Measurements from ENCODE around the gene MAD1L1.

MAD1L1 gene

DNA sequence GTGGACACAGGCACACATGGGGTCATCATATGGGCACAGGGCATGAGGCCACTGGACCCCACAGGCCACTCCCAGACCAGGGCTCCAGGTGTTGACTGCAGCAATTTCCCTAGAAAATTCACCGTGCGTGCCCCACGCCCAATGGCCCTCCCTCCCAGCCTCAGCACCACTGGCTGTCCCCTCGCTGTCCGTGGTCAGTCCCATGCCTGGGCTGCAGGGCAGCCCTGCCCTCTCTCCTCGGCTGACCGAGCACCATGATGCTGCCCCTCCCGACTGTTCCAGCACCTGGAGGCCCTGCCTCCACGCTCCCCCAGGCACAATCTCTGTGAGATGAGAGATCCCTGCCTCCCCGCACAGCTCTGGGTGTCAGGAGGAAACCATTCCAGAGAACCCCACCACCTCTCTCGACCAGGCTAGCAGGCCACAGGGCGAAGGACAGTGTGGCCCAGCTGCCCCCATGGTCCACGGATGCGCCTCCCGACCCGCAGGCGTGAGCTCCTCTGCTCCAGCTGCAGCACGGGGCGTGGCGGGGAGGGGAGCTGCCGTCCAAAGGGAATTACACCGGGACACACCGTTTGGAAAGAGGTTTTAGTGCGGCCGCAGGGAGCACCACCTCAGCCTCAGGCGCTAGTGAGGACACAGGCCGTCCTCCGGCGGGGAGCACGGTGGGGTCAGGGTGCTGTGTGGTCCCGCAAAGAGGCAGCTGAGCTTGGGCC, 21.8 kb upstream of the MAD1L1 start:
- in situ Hi-C loops (cut with MboI; ENCODE audit: low sequenced_read_pairs), result no loop called here
- Histone ChIP-seq H3K36me3 (replicated peaks) (no peaks in the 10 kb centered on the region; the same call in none of the 2 replicates), H3K4me1 (no peaks in the 10 kb centered on the region)

DNA sequence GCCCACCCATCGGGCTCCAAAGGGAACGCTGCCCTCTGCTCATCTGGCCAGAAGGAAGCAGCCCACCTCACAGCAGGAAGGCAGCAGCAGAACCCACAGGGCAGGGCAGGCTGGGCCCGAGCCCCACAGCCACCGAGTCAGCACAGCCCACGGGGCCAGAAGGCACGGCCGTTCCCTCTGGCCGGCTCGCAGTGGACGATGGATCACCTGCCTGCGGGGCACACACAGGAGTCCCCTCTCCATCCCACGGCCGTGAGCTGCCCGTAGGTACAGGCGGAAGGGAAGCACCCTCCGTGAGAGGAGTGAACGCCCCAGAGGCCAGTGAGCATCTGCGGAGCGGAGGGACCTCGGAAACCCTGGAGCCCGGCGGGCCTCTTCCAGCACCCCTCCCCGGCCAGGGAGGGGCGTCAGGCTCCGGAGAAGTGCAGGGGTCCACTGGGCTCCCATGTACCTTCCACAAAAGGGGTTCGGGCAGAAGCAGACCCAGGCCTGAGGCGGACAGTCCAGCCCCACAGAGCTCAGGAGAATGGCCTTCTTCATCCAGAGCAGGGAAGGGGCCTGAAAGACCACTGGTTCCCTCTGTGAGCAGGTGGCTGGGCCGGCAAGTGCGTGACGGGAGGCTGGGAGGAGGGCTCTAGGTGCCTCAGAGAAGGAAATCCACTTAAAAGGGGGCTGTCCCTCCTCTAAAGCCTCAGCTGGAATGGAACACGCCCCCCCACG, 20.9 kb upstream of the MAD1L1 start:
- no peaks in the 10 kb centered on the region for H3K9me3 ChIP-seq
- no peak for DNase-seq (ENCODE audit: low spot score in 2 of 2)
- no peaks in the 10 kb centered on the region; the same call in none of the 2 replicates for H3K36me3 ChIP-seq (replicated peaks)
- H3K27me3 ChIP-seq (ENCODE audit: low read depth), result no peaks in the 10 kb centered on the region
- H3K4me3 ChIP-seq, result no peak overlapping the region
- in situ Hi-C loops (cut with MboI; ENCODE audit: low sequenced_read_pairs), result no loop called here
- H3K4me1 ChIP-seq, result no peaks in the 10 kb centered on the region

More for the DNA sequence above, 21.8 kb upstream of the MAD1L1 start:
- H3K27me3 ChIP-seq (ENCODE audit: low read depth), result no peaks in the 10 kb centered on the region
- no peak for DNase-seq (ENCODE audit: low spot score in 2 of 2)
- H3K9me3 ChIP-seq, result no peaks in the 10 kb centered on the region
- H3K4me3 ChIP-seq, result no peak overlapping the region

DNA sequence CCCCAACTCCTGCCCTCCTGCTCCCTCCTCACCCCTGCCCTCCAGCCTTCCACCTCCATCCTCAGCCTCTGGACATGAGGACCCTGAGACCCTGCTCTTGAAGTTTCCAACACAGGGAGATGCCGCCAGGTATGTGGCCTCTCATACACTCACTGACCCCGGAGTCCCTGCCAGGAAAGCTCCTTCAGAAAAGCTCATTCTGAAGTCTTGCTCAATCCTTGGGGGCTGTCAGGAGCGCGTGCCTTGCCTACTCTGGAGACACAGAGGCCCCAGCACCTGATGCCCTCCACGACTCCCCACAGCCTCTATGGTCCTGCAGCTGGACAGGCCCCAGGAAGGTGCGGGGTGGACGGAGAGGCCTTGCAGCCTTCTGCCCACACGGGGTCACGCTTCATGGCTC, 20.3 kb upstream of the MAD1L1 start:
- no peak overlapping the region for H3K4me3 ChIP-seq
- DNase-seq (ENCODE audit: low spot score in 2 of 2), result no peak
- in situ Hi-C loops (cut with MboI; ENCODE audit: low sequenced_read_pairs), result no loop called here
- no peaks in the 10 kb centered on the region; the same call in none of the 2 replicates for H3K36me3 ChIP-seq (replicated peaks)
- H3K9me3 ChIP-seq, result no peaks in the 10 kb centered on the region
- no peaks in the 10 kb centered on the region for H3K4me1 ChIP-seq
- no peaks in the 10 kb centered on the region for H3K27me3 ChIP-seq (ENCODE audit: low read depth)

DNA sequence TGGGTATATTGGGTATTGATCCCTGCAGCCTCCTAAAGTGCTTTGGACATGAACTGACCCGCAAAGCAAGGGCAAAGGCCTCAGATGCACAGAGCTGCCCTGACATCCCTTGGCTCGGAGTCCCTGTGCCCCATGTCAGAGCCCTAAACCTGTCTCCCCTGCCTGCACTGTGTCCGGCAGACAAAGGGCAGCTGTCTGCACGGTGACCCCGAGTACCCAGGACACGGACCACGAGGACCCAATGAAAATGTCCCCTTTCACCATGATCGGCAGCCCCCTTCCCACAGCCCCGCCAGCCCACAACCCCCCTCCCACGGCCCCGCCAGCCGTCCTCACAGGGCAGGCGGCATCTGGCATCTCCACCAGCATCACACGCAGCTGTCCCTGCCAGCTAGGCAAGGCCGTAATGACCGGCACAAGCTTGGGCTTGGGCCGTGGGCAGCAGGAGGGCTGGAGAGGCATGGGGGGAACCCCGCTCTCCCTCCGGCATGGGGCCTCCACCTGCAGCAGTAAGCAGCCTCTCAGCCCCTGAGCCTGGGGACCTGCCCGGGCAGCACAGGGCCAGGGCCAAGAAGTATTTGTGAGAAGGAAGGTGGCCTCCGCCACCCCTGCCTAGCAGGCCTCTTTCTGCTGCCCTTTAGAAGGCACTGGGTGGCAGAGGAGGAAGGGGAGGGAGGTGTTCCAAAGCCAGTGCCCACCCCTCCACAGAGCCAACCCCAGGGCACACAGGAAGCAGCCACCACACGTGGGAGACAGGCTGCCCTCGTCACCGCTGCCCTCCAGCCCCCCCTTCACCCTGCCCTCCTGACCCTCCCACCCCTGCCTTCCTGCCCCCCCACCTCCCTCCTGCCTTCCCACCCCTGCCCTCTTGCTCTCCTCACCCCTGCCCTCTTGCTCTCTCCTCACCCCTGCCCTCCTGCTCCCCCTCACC, 19.4 kb upstream of the MAD1L1 start:
- in situ Hi-C loops (cut with MboI; ENCODE audit: low sequenced_read_pairs), result no loop called here
- H3K9me3 ChIP-seq, result no peaks in the 10 kb centered on the region
- no peaks in the 10 kb centered on the region for H3K27me3 ChIP-seq (ENCODE audit: low read depth)
- H3K36me3 ChIP-seq (replicated peaks), result no peaks in the 10 kb centered on the region; the same call in none of the 2 replicates
- H3K4me1 ChIP-seq, result no peaks in the 10 kb centered on the region
- DNase-seq (ENCODE audit: low spot score in 2 of 2), result no peak
- no peak overlapping the region for H3K4me3 ChIP-seq

DNA sequence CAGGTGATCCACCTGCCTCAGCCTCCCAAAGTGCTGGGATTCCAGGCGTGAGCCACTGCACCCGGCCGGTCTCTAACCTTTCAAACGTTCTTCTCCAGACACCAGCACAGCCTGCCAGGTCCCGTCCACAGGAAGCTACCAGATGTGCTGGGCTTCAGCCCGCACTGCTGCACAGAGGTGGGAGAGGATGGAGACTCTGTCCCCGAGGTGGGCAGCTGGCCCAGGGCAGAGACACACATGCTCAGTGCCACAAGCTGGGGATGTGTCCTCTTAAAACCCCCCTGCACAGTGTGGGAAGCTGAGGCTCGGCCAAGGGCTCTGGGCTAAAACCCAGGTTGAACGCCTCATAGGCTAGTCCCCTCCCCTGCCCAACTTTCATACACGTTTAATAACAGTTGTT, 18.6 kb upstream of the MAD1L1 start:
- no peak for DNase-seq (ENCODE audit: low spot score in 2 of 2)
- Histone ChIP-seq H3K27me3 (ENCODE audit: low read depth) (no peaks in the 10 kb centered on the region), H3K4me3 (no peak overlapping the region), H3K4me1 (no peaks in the 10 kb centered on the region), H3K36me3 (replicated peaks) (no peaks in the 10 kb centered on the region; the same call in none of the 2 replicates), H3K9me3 (no peaks in the 10 kb centered on the region)
- in situ Hi-C loops (cut with MboI; ENCODE audit: low sequenced_read_pairs), result no loop called here

DNA sequence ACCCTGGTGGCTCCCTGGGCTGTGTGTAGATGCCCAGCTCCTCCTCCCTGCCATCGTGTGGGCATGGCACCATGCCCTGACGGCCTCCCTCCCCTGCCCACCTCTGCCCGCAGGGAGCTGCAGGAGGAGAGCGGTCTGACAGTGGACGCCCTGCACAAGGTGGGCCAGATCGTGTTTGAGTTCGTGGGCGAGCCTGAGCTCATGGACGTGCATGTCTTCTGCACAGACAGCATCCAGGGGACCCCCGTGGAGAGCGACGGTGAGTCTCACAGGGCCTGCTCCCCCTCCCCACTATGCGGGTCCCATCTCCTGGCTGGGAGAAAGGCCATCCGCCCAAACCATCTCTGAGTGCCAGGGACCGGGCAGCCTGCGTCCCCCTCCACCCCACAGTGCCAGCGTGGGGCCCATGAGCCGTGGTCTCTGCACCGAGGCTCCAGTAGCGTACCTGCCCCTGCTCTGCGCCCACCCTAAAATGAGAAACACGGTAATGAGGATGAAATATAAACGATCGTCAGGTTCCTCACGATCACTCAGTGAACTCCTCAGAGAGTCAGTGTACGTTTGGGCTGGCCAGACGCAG, 17.1 kb upstream of the MAD1L1 start:
- DNase-seq (ENCODE audit: low spot score in 2 of 2), result no peak
- in situ Hi-C loops (cut with MboI; ENCODE audit: low sequenced_read_pairs), result no loop called here
- Histone ChIP-seq H3K27me3 (ENCODE audit: low read depth) (no peaks in the 10 kb centered on the region), H3K9me3 (no peaks in the 10 kb centered on the region), H3K36me3 (replicated peaks) (no peaks in the 10 kb centered on the region; the same call in none of the 2 replicates), H3K4me1 (no peaks in the 10 kb centered on the region), H3K4me3 (no peak overlapping the region)

DNA sequence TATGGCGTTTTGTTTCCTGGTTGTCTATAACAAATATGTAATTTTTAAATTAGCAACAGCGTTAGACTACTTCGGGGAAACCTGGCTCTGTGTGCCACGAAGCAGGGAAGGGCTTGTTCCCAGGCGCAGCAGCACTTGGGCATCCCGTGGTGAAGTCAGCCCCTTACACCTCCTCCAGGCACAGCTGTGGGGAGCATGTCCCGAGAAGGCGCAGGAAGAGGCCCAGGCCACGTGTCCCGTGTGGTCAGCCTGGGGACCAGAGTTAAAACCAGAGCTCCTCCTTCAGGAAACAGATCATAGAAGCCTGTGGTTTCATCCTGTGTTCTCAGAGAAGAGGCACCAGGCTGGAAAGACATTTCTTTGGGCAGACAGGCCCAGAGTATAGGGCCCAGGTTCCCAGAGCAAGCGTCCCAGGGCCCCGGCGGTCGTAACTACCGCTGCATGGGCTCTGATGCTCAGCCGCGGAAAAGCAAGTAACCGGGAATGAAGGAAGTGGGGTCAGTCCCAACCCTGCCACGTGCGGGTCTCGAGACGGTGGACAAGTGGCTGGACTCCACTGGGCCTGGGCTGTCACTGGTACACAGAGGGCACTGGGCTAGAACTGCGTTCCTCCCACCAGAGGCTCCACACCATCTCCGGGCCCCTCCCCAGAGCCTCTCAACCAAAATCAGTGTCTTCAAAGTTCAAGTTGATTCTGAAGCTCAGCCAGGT, 16.4 kb upstream of the MAD1L1 start:
- Histone ChIP-seq H3K9me3 (no peaks in the 10 kb centered on the region), H3K4me3 (no peak overlapping the region), H3K36me3 (replicated peaks) (no peaks in the 10 kb centered on the region; the same call in none of the 2 replicates), H3K27me3 (ENCODE audit: low read depth) (no peaks in the 10 kb centered on the region), H3K4me1 (no peaks in the 10 kb centered on the region)
- DNase-seq (ENCODE audit: low spot score in 2 of 2), result no peak
- in situ Hi-C loops (cut with MboI; ENCODE audit: low sequenced_read_pairs), result no loop called here

DNA sequence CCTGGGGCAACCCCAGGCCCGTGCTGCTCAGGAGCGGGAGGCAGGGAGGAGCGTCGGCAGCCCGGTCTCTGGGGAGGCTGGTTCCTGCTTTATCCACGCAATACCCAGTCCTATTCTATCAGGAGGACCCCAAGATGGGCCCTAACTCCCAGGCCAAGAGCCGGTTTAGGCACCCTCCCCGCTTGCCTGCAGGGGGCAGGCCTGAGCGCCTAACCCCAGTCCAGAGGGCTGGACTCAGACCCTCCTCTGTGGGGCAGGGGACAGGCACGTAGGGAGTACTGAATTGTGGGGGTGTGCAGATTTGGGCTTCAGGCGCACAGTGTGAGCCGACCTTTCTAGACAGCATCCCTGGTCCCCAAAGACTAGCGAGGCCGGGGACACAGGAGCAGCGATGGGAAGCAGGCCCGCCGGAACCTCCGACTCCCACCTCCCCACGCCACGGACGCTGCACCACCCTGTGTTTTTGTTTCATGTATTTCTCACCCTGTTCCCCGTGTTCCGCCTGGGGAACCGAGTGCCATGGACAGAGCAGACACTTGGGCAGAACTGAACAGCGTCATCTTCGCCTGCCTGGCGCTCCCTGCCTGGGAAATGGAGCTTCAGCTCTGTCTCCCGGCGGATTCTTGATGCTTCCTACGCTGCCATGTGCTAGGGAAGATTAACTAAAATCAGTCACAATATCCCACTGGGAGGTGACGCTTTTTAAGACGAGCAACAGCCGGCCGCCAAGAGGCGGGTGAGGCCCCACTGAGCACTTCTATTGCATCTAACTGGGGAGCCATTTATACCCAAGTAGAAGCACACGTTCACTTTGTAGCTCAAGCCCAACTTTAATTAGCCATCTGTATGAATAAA, 14.6 kb upstream of the MAD1L1 start:
- peak in 1 of 2 experiments; percentile 69 for DNase-seq (ENCODE audit: low spot score in 2 of 2)
- Histone ChIP-seq H3K9me3 (no peaks in the 10 kb centered on the region), H3K27me3 (ENCODE audit: low read depth) (no peaks in the 10 kb centered on the region), H3K4me1 (peaks cover 4% of the 10 kb centered on the region; the same call in 1 of the 2 replicates), H3K4me3 (no peak overlapping the region), H3K36me3 (replicated peaks) (no peaks in the 10 kb centered on the region; the same call in none of the 2 replicates)
- in situ Hi-C loops (cut with MboI; ENCODE audit: low sequenced_read_pairs), result no loop called here

DNA sequence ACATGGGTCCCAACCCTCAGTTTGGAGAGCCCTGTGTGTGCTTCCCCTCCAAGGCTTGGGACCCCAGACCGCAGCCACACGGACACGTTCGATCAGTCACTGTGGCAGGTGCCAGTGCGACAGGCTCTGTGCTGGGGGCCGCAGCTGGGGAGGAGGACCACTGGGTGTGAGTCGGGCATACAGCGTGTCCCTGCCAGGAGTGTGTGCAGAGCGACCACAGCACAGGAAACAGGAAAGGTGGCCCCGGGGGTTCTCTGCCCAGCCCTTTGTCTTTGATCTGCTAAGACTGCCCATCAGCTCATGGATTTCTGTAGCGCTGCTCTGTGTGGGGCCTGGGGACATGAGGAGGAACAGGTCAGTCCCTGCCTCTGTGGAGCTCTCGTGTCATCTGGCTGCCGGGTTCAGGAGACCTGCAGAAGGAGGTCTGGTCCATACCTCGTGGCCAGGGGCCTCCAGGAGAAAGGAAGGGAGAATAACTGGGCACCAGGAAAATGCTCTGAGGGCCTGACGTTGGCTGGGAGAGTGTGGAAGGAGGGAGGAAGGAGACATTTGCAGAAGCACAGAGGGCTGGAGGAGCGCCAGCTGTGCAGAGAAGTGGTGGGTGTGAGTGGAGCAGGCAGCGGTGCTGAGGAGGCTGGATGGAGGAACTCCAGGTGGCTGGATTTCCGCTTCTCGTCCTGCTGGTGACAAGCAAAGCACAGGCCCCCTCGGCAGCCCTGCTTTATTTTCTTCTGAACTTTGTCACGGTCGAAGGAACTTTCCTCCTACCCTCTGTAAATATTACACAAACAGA, 13.3 kb upstream of the MAD1L1 start:
- Histone ChIP-seq H3K4me3 (no peak overlapping the region), H3K9me3 (no peaks in the 10 kb centered on the region), H3K36me3 (replicated peaks) (peaks cover 4% of the 10 kb centered on the region), H3K4me1 (peaks cover 4% of the 10 kb centered on the region; the same call in 1 of the 2 replicates), H3K27me3 (ENCODE audit: low read depth) (no peaks in the 10 kb centered on the region)
- DNase-seq (ENCODE audit: low spot score in 2 of 2), result no peak
- in situ Hi-C loops (cut with MboI; ENCODE audit: low sequenced_read_pairs), result no loop called here

DNA sequence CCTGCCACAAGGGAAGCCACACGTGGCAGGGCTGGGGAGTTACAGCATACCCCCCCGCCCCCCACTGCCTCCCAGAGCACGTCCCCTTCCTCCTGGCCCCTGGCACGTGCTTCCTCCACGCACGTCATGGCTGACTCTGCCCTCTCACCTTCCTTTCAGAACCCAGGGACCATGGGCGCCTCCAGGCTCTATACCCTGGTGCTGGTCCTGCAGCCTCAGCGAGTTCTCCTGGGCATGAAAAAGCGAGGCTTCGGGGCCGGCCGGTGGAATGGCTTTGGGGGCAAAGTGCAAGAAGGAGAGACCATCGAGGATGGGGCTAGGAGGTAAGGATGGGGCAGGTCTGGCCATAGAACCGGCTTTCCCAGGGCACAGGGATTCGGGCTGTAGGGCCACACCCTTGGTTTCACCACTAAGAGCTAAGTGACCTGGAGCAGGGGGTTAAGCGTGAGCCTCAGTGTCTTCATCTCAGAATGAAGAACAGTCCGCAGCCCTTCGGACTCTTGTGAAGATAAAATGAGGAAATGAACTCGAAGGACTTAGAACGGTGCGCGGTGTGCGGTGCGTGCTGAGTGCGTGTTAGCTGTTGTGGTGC, 11.8 kb upstream of the MAD1L1 start:
- H3K27me3 ChIP-seq (ENCODE audit: low read depth), result no peaks in the 10 kb centered on the region
- H3K9me3 ChIP-seq, result no peaks in the 10 kb centered on the region
- in situ Hi-C loops (cut with MboI; ENCODE audit: low sequenced_read_pairs), result no loop called here
- H3K36me3 ChIP-seq (replicated peaks), result peaks cover 16% of the 10 kb centered on the region
- H3K4me3 ChIP-seq, result no peak overlapping the region
- peaks cover 4% of the 10 kb centered on the region; the same call in 1 of the 2 replicates for H3K4me1 ChIP-seq
- DNase-seq (ENCODE audit: low spot score in 2 of 2), result no peak

DNA sequence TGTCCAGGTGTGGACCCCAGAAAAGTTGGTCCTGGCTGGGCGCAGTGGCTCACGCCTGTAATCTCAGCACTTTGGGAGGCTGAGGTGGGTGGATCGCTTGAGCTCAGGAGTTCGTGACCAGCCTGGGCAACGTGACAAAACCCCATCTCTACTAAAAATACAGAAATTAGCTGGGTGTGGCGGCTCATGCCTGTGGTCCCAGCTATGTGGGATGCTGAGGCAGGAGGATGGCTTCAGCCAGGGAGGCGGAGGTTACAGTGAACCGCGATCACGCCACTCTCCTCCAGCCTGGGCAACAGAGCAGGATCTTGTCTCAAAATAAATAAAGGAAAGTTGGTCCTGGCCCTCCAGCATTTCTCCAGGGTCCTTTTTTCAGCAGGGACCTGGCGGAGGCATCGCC, 10.7 kb upstream of the MAD1L1 start:
- H3K4me3 ChIP-seq, result no peak overlapping the region
- no peaks in the 10 kb centered on the region for H3K27me3 ChIP-seq (ENCODE audit: low read depth)
- H3K36me3 ChIP-seq (replicated peaks), result peaks cover 23% of the 10 kb centered on the region
- DNase-seq (ENCODE audit: low spot score in 2 of 2), result no peak
- H3K9me3 ChIP-seq, result no peaks in the 10 kb centered on the region
- in situ Hi-C loops (cut with MboI; ENCODE audit: low sequenced_read_pairs), result no loop called here
- peaks cover 4% of the 10 kb centered on the region; the same call in 1 of the 2 replicates for H3K4me1 ChIP-seq
